ENCODE measurements around the gene GLYATL1.

DNA sequence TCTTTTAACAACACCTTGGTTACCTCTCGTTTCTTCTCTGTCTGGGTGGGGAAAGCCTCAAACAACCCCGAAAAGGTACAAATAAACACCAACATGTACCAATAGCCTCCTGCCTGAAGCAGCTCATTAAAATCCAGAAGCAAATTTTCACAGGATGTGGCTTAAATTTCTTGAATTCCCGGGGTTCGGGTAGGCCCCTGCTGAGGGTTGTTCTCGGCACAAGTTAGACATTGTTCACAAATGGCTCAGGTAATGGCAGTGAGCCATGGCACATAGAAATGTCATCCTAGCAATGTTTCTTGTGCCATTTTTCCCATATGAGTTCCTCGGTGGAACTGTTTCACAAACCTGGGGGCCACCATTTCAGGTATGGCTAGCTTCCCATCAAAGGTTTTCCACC is 19.7 kb upstream of the GLYATL1 start:
- TF ChIP-seq MEIS1 (CRISPR knock-in tag; IDR thresholded peaks at IDR 0.05; ENCODE audit: borderline replicate concordance) (no peak), CTCF (tag by site-specific recombination; IDR thresholded peaks at IDR 0.05) (no peak), IKZF3 (tag by site-specific recombination; IDR thresholded peaks at IDR 0.05) (no peak), SP2 (tag by site-specific recombination; IDR thresholded peaks at IDR 0.05) (no peak)
- TF ChIP-seq, protein P1, sequence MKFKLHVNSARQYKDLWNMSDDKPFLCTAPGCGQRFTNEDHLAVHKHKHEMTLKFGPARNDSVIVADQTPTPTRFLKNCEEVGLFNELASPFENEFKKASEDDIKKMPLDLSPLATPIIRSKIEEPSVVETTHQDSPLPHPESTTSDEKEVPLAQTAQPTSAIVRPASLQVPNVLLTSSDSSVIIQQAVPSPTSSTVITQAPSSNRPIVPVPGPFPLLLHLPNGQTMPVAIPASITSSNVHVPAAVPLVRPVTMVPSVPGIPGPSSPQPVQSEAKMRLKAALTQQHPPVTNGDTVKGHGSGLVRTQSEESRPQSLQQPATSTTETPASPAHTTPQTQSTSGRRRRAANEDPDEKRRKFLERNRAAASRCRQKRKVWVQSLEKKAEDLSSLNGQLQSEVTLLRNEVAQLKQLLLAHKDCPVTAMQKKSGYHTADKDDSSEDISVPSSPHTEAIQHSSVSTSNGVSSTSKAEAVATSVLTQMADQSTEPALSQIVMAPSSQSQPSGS (tag by site-specific recombination; IDR thresholded peaks at IDR 0.05; ENCODE audit: low read depth) = no peak
